SK-N-SH treated with all-trans-retinoic acid at 6 μM for 48 hours (cell line): ENCODE measurements around the gene FBLIM1.

Source experiments
- ATAC-seq: fragments of 200-7000 bp; cut with Tn5 transposase; 3 replicates; pipeline ENCODE4 v1.9.1; 2020; ENCODE audit warnings: mild to moderate bottlenecking, moderate library complexity
- BACH2 ChIP-seq: fragments of 250-450 bp; sonication (Bioruptor Pico); IDR thresholded peaks from 2 replicates; pipeline ENCODE4 v1.9.0; 2021; ENCODE audit warnings: mild to moderate bottlenecking, borderline replicate concordance
- CSDC2 ChIP-seq: fragments of 250-450 bp; sonication (Bioruptor Pico); IDR thresholded peaks from 2 replicates; pipeline ENCODE4 v1.5.0; 2020; ENCODE audit warnings: mild to moderate bottlenecking, moderate library complexity
- OSR1 ChIP-seq: fragments of 250-450 bp; sonication (Bioruptor Pico); IDR thresholded peaks from 2 replicates; pipeline ENCODE4 v1.8.0; 2022; ENCODE audit warnings: moderate library complexity, mild to moderate bottlenecking, inconsistent platforms
- SNAI2 ChIP-seq: fragments of 250-450 bp; sonication (Bioruptor Pico); IDR thresholded peaks from 2 replicates; pipeline ENCODE4 v1.5.0; 2020; ENCODE audit warnings: mild to moderate bottlenecking, moderate library complexity
- TCF4 ChIP-seq: fragments of 250-450 bp; sonication (Bioruptor Pico); IDR thresholded peaks from 2 replicates; pipeline ENCODE4 v1.8.0; 2021; ENCODE audit warnings: mild to moderate bottlenecking, moderate library complexity, borderline replicate concordance
- TOX ChIP-seq: fragments of 250-450 bp; sonication (Bioruptor Pico); IDR thresholded peaks from 2 replicates; pipeline ENCODE4 v1.8.0; 2021; ENCODE audit warnings: mild to moderate bottlenecking, moderate library complexity, borderline replicate concordance
- ZC3H10 ChIP-seq: fragments of 250-450 bp; sonication (Bioruptor Pico); IDR thresholded peaks from 2 replicates; pipeline ENCODE4 v1.5.1; 2021; ENCODE audit warnings: mild to moderate bottlenecking, moderate library complexity
- ZFP30 ChIP-seq: fragments of 450-650 bp; formaldehyde crosslinking; IDR thresholded peaks from 2 replicates; pipeline ENCODE4 v1.5.0; 2022; ENCODE audit warnings: mild to moderate bottlenecking, moderate library complexity
- ZNF565 ChIP-seq: fragments of 450-650 bp; formaldehyde crosslinking; conservative IDR thresholded peaks from 2 replicates; pipeline ENCODE4 v1.5.0; 2020; ENCODE audit warnings: low read depth, mild to moderate bottlenecking, moderate library complexity
- ZNF70 ChIP-seq: fragments of 450-650 bp; formaldehyde crosslinking; IDR thresholded peaks from 2 replicates; pipeline ENCODE4 v1.5.0; 2020; ENCODE audit warnings: mild to moderate bottlenecking, moderate library complexity
- TF ChIP-seq, protein P1 (sequence below): fragments of 250-450 bp; sonication (Bioruptor Pico); IDR thresholded peaks from 2 replicates; pipeline ENCODE4 v1.5.0; 2020; ENCODE audit warnings: mild to moderate bottlenecking, moderate library complexity
- TF ChIP-seq, protein P2 (sequence below): fragments of 250-450 bp; sonication (Bioruptor Pico); IDR thresholded peaks from 2 replicates; pipeline ENCODE4 v1.8.0; 2020; ENCODE audit warnings: mild to moderate bottlenecking, moderate library complexity, borderline replicate concordance

FBLIM1 gene

DNA sequence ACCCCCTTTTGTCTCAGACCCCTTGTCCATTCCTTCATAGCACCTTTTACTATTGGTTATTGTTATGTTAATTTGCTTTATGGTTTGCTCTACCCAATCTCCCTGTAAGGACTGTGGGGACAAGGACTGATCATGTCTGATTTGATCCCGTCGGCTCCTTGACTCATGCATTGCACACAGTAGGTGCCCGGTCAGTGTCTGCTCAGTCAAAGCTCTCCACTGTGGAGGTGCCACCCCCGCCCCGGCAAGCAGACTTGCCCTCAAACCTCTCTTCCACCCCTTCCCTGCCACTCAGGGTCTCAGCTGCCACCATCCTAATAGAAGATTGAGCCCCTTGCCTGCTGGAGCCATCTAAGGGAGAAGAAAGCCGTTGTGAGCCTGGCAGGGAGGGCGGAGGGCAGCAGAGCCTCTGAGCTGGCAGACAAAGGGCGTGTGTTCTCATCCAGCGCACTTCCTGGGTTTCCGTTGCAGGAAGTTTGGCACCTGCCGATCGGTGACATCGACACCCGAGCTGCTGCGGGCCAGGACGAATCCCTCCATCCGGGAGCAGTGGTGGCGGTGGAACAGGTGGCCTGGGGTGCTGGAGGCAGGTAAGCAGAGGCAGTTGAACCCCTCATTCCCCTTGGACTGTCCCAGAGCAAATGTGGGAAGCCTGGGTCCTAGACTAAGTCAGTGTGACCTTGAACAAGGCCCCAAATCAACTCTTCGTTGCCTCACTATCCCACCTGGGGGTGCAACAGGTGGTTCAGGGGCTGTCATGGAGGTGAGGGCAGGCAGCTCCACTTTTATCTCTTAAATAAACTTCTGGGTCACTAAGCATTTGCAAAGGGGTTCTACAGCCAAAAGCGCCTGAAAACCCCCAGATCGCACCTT lies 2.2 kb upstream of the FBLIM1 start:
- no peak for TF ChIP-seq SNAI2 (CRISPR knock-in tag)
- TF ChIP-seq CSDC2 (CRISPR knock-in tag) = no peak
- no peak for TF ChIP-seq ZC3H10 (CRISPR knock-in tag)
- TF ChIP-seq ZNF565 (CRISPR knock-in tag) = no peak
- TF ChIP-seq, protein P1, sequence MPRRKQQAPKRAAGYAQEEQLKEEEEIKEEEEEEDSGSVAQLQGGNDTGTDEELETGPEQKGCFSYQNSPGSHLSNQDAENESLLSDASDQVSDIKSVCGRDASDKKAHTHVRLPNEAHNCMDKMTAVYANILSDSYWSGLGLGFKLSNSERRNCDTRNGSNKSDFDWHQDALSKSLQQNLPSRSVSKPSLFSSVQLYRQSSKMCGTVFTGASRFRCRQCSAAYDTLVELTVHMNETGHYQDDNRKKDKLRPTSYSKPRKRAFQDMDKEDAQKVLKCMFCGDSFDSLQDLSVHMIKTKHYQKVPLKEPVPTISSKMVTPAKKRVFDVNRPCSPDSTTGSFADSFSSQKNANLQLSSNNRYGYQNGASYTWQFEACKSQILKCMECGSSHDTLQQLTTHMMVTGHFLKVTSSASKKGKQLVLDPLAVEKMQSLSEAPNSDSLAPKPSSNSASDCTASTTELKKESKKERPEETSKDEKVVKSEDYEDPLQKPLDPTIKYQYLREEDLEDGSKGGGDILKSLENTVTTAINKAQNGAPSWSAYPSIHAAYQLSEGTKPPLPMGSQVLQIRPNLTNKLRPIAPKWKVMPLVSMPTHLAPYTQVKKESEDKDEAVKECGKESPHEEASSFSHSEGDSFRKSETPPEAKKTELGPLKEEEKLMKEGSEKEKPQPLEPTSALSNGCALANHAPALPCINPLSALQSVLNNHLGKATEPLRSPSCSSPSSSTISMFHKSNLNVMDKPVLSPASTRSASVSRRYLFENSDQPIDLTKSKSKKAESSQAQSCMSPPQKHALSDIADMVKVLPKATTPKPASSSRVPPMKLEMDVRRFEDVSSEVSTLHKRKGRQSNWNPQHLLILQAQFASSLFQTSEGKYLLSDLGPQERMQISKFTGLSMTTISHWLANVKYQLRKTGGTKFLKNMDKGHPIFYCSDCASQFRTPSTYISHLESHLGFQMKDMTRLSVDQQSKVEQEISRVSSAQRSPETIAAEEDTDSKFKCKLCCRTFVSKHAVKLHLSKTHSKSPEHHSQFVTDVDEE = no peak
- no peak for TF ChIP-seq TCF4 (CRISPR knock-in tag)
- ATAC-seq = no peak

DNA sequence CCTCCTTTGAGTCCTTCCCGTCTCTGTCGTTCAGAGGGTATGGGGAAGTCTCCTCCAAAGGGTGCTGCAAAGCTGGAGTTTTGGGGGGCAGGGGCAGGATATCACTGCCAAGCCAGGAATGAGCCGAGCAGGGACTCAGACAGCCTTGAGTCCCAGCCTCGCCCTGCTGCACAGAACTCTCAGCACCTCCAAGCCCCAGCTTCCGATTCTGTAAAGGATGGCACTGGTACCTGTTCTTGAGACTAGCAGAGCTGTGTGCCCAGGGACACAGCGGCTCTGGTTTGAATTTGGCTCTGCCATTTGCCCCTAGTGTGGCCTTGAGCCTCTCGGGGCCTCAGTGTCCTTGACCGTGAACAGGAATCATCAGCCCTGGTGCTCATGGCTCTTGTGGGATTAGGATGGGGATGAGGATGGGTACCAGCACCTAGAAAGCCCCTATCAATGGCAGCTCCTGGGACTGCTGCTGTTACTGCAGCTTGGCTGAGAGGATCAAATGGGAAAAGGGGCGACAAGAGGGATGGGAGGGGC lies 1.5 kb upstream of the FBLIM1 start:
- ATAC-seq = no peak
- TF ChIP-seq TOX (CRISPR knock-in tag) (no peak), ZFP30 (CRISPR knock-in tag) (no peak), BACH2 (CRISPR knock-in tag) (no peak), CSDC2 (CRISPR knock-in tag) (no peak), ZNF565 (CRISPR knock-in tag) (no peak)
- TF ChIP-seq, protein P1 = no peak
- TF ChIP-seq, protein P2, sequence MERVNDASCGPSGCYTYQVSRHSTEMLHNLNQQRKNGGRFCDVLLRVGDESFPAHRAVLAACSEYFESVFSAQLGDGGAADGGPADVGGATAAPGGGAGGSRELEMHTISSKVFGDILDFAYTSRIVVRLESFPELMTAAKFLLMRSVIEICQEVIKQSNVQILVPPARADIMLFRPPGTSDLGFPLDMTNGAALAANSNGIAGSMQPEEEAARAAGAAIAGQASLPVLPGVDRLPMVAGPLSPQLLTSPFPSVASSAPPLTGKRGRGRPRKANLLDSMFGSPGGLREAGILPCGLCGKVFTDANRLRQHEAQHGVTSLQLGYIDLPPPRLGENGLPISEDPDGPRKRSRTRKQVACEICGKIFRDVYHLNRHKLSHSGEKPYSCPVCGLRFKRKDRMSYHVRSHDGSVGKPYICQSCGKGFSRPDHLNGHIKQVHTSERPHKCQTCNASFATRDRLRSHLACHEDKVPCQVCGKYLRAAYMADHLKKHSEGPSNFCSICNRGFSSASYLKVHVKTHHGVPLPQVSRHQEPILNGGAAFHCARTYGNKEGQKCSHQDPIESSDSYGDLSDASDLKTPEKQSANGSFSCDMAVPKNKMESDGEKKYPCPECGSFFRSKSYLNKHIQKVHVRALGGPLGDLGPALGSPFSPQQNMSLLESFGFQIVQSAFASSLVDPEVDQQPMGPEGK (CRISPR knock-in tag) = no peak

- TF ChIP-seq, protein P1 = 0 out of 2 replicates have a peak, but pooled peaks have one; percentile 4
- TF ChIP-seq OSR1 (CRISPR knock-in tag) (no peak), ZNF70 (CRISPR knock-in tag) (0 out of 2 replicates have a peak, but pooled peaks have one; percentile 30), ZFP30 (CRISPR knock-in tag) (no peak), TCF4 (CRISPR knock-in tag) (peak; percentile 45; the same call in 1 of the 2 replicates), CSDC2 (CRISPR knock-in tag) (no peak)
- peak; percentile 33 for ATAC-seq
These were observed 836 bp upstream of the FBLIM1 start for GRCh38 chr1:15757575-15758342.
